Activated T-helper 2 cell treated with anti-CD3 and anti-CD28 coated beads, Interferon-gamma antibody, Interleukin-2, Interleukin-4, amounts not matched to agents 10 μg/mL and 5 μg/mL and 100 μg/mL, durations not matched to agents 14 hours and 24 hours and 36 hours (primary cell): Measurements from ENCODE around the gene ZNG1B. TPM values are rescaled to one million over a fixed set of nuclear protein-coding genes. Genes with fewer than 3 reads are reported as not detected.
"Not testable (repeated sequence)": the region's sequence is repeated elsewhere in the genome, so short reads cannot be mapped to it uniquely, and the experiment has no call there.

Experiments
- DNase-seq: peaks from one replicate; pipeline ENCODE4 v3.0.0; 2021; ENCODE audit warnings: low spot score
- H3K27ac Mint-ChIP-seq: one replicate; pipeline ENCODE4 v1.8.0; 2021; ENCODE audit warnings: mixed read lengths
- H3K27me3 Mint-ChIP-seq: one replicate; pipeline ENCODE4 v1.8.0; 2021; ENCODE audit warnings: low read depth, mixed read lengths
- H3K36me3 Mint-ChIP-seq: one replicate; pipeline ENCODE4 v1.8.0; 2021; ENCODE audit warnings: low read depth, mixed read lengths
- H3K4me1 Mint-ChIP-seq: one replicate; pipeline ENCODE4 v1.8.0; 2021; ENCODE audit warnings: low read depth, mixed read lengths
- H3K4me3 Mint-ChIP-seq: one replicate; pipeline ENCODE4 v1.8.0; 2021; ENCODE audit warnings: low read depth, mild to moderate bottlenecking, moderate library complexity, mixed read lengths
- H3K9me3 Mint-ChIP-seq: one replicate; pipeline ENCODE4 v1.8.0; 2021; ENCODE audit warnings: mixed read lengths
- intact Hi-C: fragments of 100-400 bp; cut with micrococcal nuclease; formaldehyde crosslinking; loops from one replicate; pipeline ENCODE4 v1.15.1; 2023
- total RNA-seq: library from RNA; stranded (reverse); gene quantifications from 2 replicates; pipeline ENCODE4 v1.2.3, GENCODE V29; 2022

ZNG1B gene
- total RNA-seq, 1 donor from 2014 or later, result 42.9 TPM

GRCh38 chr2:113498365-113498764 lies 60.9 kb downstream of the ZNG1B start, which contains the start of gene FOXD4L1:
Gene FOXD4L1 (plus strand): TSS chr2:113498665. CDS start chr2:113499257, 592 bp downstream.
- H3K4me3 Mint-ChIP-seq, result peak within 1 kb of the TSS; percentile 33

GRCh38 chr2:113499019-113499885 lies 61.8 kb downstream of the ZNG1B start:
- intact Hi-C loops, H3K36me3 Mint-ChIP-seq, DNase-seq, H3K27ac Mint-ChIP-seq, H3K9me3 Mint-ChIP-seq: not testable (repeated sequence)
- peaks cover 15% of the 10 kb centered on the region for H3K4me1 Mint-ChIP-seq
- H3K4me3 Mint-ChIP-seq, result peak overlapping the region; percentile 33
- peaks cover 30% of the 10 kb centered on the region for H3K27me3 Mint-ChIP-seq

More at GRCh38 chr2:113498365-113498764, 60.9 kb downstream of the ZNG1B start, which contains the start of gene FOXD4L1:
- H3K27me3 Mint-ChIP-seq, result peaks cover 27% of the 10 kb centered on the region
- H3K9me3 Mint-ChIP-seq, intact Hi-C loops, H3K27ac Mint-ChIP-seq, H3K36me3 Mint-ChIP-seq, DNase-seq: not testable (repeated sequence)
- peaks cover 13% of the 10 kb centered on the region for H3K4me1 Mint-ChIP-seq

GRCh38 chr2:113499886-113500722 lies 62.6 kb downstream of the ZNG1B start:
- H3K4me3 Mint-ChIP-seq, DNase-seq, H3K36me3 Mint-ChIP-seq, H3K27ac Mint-ChIP-seq, H3K9me3 Mint-ChIP-seq: not testable (repeated sequence)
- intact Hi-C loops, result loop anchor here (10.0 kb wide), 1 partner anchor 225 kb away; the partner anchor contains the start of gene PAX8
- peaks cover 15% of the 10 kb centered on the region for H3K4me1 Mint-ChIP-seq
- H3K27me3 Mint-ChIP-seq, result peaks cover 32% of the 10 kb centered on the region

GRCh38 chr2:113500723-113501038 lies 63.2 kb downstream of the ZNG1B start:
- DNase-seq, H3K36me3 Mint-ChIP-seq, H3K27ac Mint-ChIP-seq, H3K4me3 Mint-ChIP-seq, H3K9me3 Mint-ChIP-seq: not testable (repeated sequence)
- Mint-ChIP-seq H3K4me1 (peaks cover 15% of the 10 kb centered on the region), H3K27me3 (peaks cover 33% of the 10 kb centered on the region)
- intact Hi-C loops, result loop anchor here (10.0 kb wide), 1 partner anchor 226 kb away; the partner anchor contains the start of gene PAX8

GRCh38 chr2:113502216-113503093 lies 65.0 kb downstream of the ZNG1B start:
- not testable (repeated sequence) for DNase-seq, H3K36me3 Mint-ChIP-seq, H3K9me3 Mint-ChIP-seq
- Mint-ChIP-seq H3K27ac (peak overlapping the region; percentile 52), H3K4me3 (peak overlapping the region; percentile 79), H3K4me1 (peaks cover 15% of the 10 kb centered on the region), H3K27me3 (peaks cover 36% of the 10 kb centered on the region)
- intact Hi-C loops, result loop anchor here (10.0 kb wide), 1 partner anchor 228 kb away; the partner anchor contains the start of gene PAX8

- peak; percentile 28 for DNase-seq
- H3K9me3 Mint-ChIP-seq, H3K36me3 Mint-ChIP-seq: not testable (repeated sequence)
- Mint-ChIP-seq H3K4me1 (peaks cover 15% of the 10 kb centered on the region), H3K27ac (peak overlapping the region; percentile 52), H3K4me3 (peak overlapping the region; percentile 79), H3K27me3 (peaks cover 41% of the 10 kb centered on the region)
- intact Hi-C loops, result loop anchor here (10.0 kb wide), 1 partner anchor 229 kb away; the partner anchor contains the start of gene PAX8
Measured at GRCh38 chr2:113503094-113504042, 65.9 kb downstream of the ZNG1B start.

GRCh38 chr2:113504081-113504480 lies 66.6 kb downstream of the ZNG1B start:
- H3K4me3 Mint-ChIP-seq, result peak overlapping the region; percentile 39
- not testable (repeated sequence) for H3K36me3 Mint-ChIP-seq, H3K27ac Mint-ChIP-seq, H3K9me3 Mint-ChIP-seq, DNase-seq
- H3K27me3 Mint-ChIP-seq, result peaks cover 37% of the 10 kb centered on the region
- intact Hi-C loops, result loop anchor here (10.0 kb wide), 1 partner anchor 229 kb away; the partner anchor contains the start of gene PAX8
- H3K4me1 Mint-ChIP-seq, result peaks cover 15% of the 10 kb centered on the region

GRCh38 chr2:113507394-113508140 lies 70.1 kb downstream of the ZNG1B start:
- not testable (repeated sequence) for H3K27ac Mint-ChIP-seq, H3K9me3 Mint-ChIP-seq, H3K36me3 Mint-ChIP-seq, H3K4me3 Mint-ChIP-seq, DNase-seq, H3K4me1 Mint-ChIP-seq
- H3K27me3 Mint-ChIP-seq, result peaks cover 25% of the 10 kb centered on the region
- intact Hi-C loops, result loop anchor here (10.0 kb wide), 1 partner anchor 233 kb away; the partner anchor contains the start of gene PAX8

- H3K36me3 Mint-ChIP-seq, DNase-seq, H3K4me3 Mint-ChIP-seq, H3K4me1 Mint-ChIP-seq, H3K27ac Mint-ChIP-seq, H3K9me3 Mint-ChIP-seq: not testable (repeated sequence)
- H3K27me3 Mint-ChIP-seq, result peaks cover 23% of the 10 kb centered on the region
- intact Hi-C loops, result loop anchor here (10.0 kb wide), 1 partner anchor 233 kb away; the partner anchor contains the start of gene PAX8
Measured at GRCh38 chr2:113508187-113508586, 70.7 kb downstream of the ZNG1B start.

GRCh38 chr2:113510913-113511312 lies 73.4 kb downstream of the ZNG1B start:
- H3K27ac Mint-ChIP-seq, DNase-seq, H3K36me3 Mint-ChIP-seq, intact Hi-C loops, H3K4me1 Mint-ChIP-seq, H3K4me3 Mint-ChIP-seq, H3K9me3 Mint-ChIP-seq: not testable (repeated sequence)
- H3K27me3 Mint-ChIP-seq, result peaks cover 28% of the 10 kb centered on the region
